Measurements from ENCODE around the gene KLF13. TPM values are rescaled to one million over a fixed set of nuclear protein-coding genes. Genes with fewer than 3 reads are reported as not detected.

KLF13 gene
- polyA plus RNA-seq, 3 donors = 67.5 to 76.0 (median 74.1) TPM

DNA sequence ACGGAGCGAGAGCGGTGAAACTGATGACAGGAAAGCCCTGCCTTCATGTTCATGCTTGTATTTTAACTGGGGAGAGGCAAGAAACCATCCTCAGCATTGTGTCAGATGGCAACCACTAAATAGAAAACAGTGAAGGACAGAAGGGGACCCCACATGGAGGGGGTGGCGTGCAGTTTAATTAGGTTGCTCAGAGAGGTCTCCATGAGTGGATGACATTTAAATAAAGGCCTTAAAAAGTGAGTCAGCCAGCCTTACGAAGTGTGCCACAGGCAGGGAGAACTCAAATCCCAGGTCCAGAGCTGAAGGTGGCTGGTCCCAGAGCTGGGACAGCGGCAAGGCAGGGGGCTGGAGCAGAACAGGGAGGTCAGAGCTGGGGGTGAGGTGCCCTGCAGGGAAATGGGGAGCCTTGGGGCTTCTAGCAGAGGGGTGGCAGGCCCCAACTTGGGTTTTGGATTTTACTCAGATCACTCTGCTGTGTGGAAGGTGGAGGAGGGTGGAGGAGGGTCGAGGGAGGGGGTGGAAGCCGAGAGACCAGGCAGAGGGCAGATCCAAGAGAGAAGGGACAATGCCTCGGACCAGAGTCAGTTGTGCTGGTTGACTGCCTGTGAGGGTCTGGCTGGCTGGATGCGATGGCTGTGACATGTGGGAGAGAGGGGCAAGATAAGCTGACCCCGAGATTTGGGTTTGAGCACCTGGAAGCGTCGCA, 73.7 kb downstream of the KLF13 start:
- DNase-seq (ENCODE audit: extremely low read depth in 1 of 11, low read depth in 9 of 11, low spot score in 4 of 11) = no peak

DNA sequence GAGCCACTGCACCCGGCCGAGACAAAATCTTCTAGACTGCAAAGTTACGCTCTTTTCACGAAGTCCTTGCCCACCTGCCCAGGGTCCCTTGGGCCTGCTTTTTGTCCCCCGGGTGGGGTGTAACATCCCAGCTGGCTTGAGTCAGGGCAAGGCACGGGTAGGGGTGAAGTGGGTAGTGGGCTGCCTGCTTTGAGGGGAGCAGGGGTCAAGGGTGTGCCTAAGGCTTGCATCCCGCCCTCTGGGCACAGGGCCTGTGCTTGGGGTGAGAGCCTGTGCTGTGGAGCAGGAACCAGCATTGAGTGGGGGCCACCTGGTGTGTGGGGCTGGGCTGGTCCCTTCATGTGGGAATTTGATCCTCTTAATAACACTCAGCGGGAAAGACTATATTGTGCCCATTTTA, 74.6 kb downstream of the KLF13 start:
- no peak for DNase-seq (ENCODE audit: extremely low read depth in 1 of 11, low read depth in 9 of 11, low spot score in 4 of 11)

DNA sequence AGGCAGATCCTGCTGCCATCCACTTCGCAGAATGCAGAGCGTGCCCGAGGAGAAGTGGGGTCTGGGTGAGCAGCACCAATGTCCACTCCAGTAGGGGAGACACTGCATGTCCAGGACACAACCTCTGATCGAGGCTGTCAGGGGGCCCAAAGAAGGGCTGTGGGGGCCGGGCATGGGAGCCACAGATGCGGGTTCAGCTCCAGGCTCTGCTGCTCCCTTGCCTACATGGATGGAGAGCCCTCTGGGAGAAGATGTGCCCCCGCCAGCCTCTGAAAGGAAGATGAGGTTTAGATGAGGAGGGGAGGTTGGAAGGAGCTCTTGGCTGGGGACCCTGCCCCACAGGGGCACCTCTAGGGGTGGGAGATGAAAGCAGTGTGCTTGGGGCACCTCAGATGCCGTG, 75.4 kb downstream of the KLF13 start:
- no peak for DNase-seq (ENCODE audit: extremely low read depth in 1 of 11, low read depth in 9 of 11, low spot score in 4 of 11)

DNA sequence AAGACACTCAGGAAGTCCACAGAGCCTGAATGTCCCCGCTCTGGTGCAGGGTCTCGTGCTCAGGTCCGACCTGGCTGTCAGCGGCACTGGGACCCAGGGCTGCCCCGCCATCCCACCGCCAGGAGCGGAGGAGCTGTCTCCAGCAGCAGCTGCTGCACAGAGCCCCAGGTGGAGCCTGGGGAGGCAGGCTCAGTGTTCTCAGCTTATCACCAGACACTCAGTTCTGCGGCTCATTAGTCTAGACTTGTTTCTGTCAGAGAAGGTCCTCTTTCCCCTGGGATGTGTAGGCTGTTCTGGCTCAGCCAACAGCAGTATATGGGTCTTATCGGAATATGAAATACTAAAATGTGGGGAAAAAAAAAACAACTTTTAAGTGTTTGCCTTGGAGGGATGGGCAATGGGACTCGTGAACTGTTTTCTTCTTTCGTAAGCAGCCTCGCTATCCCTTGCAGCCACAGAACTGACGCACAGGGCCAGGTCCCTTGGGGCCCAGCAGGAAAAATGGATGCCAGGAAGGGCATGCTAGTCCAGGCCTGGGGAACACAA, 75.9 kb downstream of the KLF13 start:
- DNase-seq (ENCODE audit: extremely low read depth in 1 of 11, low read depth in 9 of 11, low spot score in 4 of 11) = no peak

DNA sequence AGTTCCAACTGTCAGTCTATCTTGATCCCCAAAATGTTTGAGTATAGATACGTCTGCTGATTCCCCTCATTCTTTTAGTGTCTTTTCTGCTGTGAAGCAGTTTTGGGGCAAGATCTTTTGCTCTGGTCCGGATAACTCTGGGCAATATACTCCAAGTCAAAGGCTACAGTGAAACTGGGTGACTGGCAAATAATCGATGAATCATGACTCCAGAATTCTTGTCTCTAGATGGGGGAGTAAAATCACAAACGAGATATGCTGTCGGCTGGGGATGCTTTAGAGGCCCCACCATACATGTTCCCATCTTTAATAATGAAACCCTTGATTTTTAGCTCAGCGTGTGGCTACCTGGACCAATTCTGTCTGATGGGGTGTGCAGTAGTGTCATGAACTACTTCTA, 76.5 kb downstream of the KLF13 start:
- no peak for DNase-seq (ENCODE audit: extremely low read depth in 1 of 11, low read depth in 9 of 11, low spot score in 4 of 11)

DNA sequence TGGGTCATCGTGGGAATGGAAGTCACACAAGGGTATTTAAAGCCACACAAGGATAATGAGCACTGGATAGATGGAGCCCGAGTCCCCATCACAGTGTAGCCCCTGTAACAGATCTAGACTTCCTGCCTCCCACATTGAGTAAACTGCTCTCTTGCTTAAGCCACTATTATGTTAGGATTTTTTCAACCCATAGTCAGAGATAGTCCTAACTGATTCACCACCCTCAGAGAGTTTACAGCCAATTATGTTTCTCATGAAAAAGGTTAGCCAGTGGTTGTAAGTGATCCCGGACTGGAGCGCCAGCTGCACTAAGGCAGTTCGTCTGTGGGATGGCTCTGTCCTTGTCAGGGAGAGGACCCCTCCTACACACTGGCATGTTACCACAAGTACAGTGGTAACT, 77.0 kb downstream of the KLF13 start:
- DNase-seq (ENCODE audit: extremely low read depth in 1 of 11, low read depth in 9 of 11, low spot score in 4 of 11) = no peak

DNA sequence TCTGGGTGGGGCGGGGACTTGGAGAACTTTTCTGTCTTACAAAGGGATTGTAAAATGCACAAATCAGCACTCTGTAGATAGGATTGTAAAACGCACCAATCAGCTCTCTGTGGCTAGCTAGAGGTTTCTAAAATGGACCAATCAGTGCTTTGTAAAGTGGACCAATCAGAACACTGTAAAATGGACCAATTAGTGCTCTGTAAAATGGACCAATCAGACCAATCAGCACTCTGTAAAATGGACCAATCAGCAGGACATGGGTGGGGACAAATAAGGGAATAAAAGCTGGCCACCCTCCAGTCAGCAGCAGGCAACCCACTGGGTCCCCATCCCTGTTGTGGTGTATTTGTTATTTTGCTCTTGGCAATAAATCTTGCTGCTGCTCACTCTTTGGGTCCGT, 77.7 kb downstream of the KLF13 start:
- DNase-seq (ENCODE audit: extremely low read depth in 1 of 11, low read depth in 9 of 11, low spot score in 4 of 11) = no peak

DNA sequence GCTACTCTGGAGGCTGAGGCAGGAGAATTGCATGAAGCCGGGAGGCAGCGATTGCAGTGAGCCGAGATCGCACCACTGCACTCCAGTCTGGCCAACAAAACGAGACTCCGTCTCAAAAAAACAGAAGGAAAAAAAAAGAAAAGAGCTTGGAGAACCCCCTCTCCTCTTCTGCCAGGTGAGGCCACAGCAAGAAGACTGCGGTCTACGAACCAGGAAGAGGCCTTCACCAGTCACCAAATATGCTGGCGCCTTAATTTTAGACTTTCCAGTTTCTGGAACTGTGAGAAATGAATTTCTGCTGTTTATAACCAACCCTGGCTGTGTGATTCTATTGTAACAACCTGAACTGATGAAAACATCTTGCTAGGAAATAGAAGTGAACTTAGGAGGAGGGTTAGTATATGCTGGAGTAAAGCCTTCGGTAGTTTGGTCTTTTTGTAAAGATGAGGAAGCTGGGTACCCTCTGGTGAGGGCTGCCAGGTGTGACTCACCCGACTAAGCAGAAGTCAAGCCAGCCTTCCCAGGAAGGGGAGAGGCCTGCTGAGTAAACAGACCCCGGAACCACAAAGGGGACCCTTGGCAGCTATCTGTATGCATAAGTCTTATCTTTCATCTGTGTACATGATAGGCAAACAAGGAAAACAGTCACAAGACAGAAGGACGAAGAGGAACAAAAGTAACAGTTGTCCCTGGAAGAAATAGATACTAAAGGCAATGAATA, 78.7 kb downstream of the KLF13 start:
- no peak for DNase-seq (ENCODE audit: extremely low read depth in 1 of 11, low read depth in 9 of 11, low spot score in 4 of 11)

DNA sequence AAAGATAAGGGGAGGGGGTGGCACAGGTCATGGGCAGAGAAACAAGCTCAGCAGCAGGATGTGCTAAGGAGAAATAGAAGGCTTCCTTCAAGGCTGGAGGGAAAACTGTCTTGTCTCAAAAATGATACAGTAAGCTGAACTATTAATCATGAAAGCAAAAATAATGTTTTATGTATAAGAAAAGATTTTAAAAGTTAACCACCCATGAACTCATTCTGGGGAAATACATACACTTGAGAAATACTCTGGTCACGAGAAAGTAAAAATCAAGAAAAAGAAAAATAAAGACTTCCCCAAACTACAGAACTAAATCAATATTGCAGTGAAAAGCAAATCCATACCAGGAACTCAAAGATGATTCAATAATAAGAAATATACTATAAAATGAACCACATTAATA, 80.7 kb downstream of the KLF13 start:
- no peak for DNase-seq (ENCODE audit: extremely low read depth in 1 of 11, low read depth in 9 of 11, low spot score in 4 of 11)

DNA sequence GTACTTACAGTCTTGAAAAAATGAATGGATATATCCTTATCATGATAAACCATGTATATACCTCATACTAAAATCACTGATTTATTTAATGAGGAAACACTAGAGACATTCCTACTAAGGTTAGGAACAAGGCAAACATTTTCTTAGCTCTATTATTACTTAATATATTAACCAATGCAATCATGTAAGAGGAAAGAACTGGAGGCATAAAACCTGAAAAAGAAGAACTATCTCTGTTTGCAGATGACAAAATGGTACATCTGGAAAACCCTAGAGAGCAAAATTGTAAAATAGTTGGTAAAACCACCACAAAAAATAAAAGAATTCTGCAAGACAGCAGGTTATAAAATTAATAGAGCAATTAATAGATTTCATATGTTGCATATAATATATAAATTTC, 81.2 kb downstream of the KLF13 start:
- no peak for DNase-seq (ENCODE audit: extremely low read depth in 1 of 11, low read depth in 9 of 11, low spot score in 4 of 11)

DNA sequence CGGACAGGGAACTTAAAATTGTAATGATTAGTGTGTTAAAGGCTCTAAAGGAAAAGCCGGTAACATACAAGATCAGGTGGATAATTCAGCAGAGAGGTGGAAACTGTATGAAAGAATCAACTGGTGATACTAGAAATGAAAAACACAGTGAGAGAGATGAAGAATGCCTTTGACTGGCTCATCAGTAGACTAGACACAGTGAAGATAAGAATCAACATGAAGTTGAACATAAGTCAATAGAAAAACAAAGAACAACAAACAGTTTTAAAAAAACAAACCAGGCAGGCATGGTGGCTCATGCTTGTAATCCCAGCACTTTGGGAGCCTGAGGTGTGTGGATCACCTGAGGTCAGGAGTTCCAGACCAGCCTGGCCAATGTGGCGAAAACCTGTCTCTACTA, 82.1 kb downstream of the KLF13 start:
- no peak for DNase-seq (ENCODE audit: extremely low read depth in 1 of 11, low read depth in 9 of 11, low spot score in 4 of 11)

DNA sequence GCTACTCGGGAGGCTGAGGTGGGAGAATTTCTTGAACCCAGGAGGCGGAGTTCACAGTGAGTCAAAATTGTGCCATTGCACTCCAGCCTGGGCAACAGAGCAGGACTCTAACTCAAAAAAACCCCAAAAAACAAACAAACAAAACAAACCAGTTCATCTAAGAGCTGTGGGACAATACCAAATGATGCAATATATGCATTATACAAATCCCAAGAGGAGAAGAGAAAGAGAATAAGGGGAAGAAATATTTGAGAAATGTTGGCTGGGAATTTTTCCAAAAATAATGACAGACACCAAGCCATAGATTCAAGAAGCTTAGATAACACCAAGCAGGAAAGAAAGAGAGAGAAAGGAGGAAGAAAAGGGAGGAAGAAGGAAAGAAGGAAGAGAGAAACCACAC, 82.5 kb downstream of the KLF13 start:
- DNase-seq (ENCODE audit: extremely low read depth in 1 of 11, low read depth in 9 of 11, low spot score in 4 of 11) = no peak

DNA sequence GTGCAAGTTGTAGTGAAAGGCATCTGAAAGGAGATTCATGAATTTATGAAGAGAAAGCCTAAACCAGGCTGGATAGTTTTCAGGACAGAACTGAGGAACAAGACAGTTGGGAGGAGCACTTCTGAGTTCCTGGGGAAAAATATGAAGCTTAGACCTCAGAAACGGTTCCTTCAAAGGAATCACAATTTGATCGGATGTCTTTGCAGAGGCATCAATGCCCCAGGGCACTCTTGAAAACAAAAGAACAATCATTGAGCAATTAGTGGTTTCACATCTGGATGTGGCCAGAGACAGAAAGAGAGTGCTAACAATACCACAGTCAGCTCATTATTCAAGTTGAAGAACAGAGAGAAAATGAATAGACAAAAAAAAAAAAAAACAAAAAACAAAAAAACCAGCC, 86.2 kb downstream of the KLF13 start:
- no peak for DNase-seq (ENCODE audit: extremely low read depth in 1 of 11, low read depth in 9 of 11, low spot score in 4 of 11)

DNA sequence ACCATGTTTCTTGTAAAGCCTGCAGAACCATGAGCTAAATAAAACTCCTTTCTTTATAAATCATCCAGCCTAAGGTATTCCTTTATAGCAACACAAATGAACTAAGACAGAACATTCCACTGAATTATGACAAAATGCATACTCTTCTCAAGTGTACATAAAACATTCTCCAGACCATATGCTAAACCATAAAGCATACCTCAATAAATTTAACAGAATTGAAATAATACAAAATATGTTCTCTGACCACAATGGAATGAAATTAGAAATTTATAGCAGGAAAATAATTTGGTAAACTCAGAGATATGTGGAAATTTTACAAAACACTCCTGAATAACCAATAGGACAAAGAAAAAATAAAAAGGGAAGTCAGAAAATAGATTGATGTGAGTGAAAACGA, 88.6 kb downstream of the KLF13 start:
- DNase-seq (ENCODE audit: extremely low read depth in 1 of 11, low read depth in 9 of 11, low spot score in 4 of 11) = no peak

DNA sequence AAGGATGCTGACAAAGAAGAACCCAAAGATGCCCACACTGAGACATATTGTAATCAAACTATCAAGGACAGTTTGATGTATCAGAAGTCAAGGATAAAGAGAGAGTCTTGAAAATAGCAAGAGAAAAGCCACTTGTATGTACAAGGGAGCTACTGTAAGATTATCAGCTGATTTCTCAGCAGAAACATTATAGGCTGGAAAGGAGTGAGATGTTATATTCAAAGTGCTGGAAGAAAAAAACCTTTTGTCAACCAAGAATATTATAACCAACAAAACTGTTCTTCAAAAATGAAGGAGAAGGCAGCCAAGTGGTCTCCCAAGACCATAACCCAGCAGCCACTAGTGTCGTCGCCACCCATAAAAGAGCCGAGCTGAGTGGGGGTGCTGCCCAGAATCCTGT, 93.2 kb downstream of the KLF13 start:
- DNase-seq (ENCODE audit: extremely low read depth in 1 of 11, low read depth in 9 of 11, low spot score in 4 of 11) = no peak

DNA sequence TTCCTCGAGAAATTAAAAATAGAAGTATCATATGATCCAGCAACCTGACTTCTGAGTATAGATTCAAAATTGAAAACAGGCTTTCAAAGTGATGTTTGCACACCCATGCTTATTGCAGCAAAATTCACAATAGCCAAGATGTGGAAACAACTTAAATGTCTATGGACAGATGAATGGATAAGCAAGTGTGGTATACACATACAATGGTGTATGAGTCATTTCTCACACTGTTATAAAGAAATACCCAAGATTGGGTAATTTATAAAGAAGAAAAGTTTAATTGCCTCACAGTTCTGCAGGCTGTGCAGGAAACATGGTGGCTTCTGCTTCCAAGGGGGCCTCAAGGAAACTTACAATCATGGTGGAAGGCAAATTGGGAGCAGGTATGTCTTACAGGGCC, 100.8 kb downstream of the KLF13 start:
- DNase-seq (ENCODE audit: extremely low read depth in 1 of 11, low read depth in 9 of 11, low spot score in 4 of 11) = no peak

Other genes with a start within 250 kb of the KLF13 start
- under 1 TPM; 0.24 to 0.58 (median 0.37) TPM for gene TRPM1, start 225.1 kb upstream of the KLF13 start, polyA plus RNA-seq (ENCODE audit: insufficient read length in 3 of 3)

Measured in renal cortex interstitium (tissue), 11 donors.